SH-SY5Y (cell line): ENCODE measurements around the gene PRKCZ.

ENCODE experiments used
- GATA2 ChIP-seq: IDR thresholded peaks from 2 replicates; pipeline ENCODE4 v1.6.1; 2011; ENCODE audit warnings: mild to moderate bottlenecking, low read depth, low read length
- GATA3 ChIP-seq: IDR thresholded peaks from 2 replicates; pipeline ENCODE4 v1.6.1; 2011; ENCODE audit warnings: low read depth, mild to moderate bottlenecking, low read length, moderate library complexity

Gene PRKCZ

DNA sequence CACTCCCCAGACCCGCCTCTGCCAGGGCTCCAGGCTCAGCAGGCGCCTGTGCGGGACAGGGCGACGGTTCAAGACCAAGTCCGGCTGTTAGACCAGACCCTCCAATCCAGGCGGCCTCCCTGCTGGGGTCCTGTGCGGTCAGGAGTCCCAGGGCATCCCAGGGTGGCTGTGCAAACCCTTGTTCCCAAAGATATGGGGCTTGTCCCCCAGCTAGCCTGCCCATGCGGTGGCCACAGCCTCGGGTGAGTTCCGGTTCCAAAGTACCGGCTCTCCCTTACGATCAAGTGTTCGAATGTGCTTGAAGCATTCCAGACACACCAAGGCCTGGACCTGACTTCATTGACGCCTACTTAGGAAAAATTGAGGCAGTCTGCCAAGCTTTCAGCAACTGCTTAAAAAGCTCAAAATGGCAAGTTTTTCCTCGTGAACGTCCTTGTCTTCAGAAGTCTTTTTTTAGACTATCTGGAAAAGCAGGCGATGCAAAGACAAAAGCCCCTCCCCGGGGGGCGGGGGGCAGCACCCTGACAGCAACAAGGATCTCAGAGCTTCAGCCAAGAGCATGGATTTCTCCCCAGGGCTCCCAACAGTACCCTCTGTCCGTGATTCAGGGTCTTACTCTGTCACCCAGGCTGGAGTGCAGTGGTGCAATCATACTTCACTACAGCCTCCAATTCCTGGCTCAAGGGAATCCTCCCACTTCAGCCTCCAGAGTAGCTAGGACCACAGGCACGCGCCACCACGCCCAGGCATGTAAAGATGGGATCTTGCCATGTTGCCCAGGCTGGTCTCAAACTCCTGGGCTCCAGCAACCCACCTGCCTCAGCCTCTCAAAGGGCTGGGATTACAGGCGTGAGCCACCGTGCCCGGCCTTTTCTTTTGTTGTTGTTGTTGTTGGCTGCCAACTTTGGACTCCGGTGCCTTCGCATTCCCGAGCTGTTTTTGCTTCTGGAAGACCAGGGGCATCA is 142.1 kb downstream of the PRKCZ start:
- TF ChIP-seq GATA2 (no peak), GATA3 (no peak)

DNA sequence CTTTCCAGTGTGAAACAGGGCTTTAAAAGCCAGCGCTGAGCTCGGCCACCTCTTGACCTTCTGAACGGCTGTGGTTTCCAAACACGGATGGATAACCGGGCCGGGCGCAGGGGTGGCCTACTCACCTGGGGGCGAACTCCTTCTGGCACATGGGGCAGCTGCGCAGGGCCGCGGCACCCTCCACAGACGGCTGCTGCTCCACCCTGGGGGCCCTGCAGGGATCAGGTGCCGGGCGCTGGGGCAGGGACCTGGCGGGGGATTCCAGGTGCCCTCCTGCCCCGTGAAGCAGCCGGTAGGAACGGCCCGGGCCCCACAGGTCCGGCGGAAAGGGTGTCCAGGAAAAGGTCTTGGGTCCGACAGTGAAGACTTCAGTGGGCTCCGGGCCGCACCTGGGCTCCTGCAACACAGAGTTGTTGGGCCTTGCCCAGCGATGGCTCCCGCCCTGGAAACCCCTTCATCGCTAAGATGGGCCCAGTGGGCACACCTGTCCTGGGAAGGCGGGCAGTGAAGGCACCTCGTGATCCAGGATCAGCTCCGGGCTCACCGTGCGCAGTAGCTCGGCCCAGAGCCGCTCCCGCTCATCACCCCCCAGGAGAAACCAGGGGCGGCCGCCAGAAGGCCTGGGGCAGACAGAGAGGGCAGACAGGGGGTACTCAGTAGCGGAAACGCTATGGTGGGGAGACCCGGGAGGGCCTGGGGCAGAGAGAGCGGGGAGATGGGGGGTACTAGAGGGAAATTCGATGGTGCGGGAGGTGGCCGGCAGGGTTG is 143.5 kb downstream of the PRKCZ start:
- TF ChIP-seq GATA2 (no peak), GATA3 (no peak)

DNA sequence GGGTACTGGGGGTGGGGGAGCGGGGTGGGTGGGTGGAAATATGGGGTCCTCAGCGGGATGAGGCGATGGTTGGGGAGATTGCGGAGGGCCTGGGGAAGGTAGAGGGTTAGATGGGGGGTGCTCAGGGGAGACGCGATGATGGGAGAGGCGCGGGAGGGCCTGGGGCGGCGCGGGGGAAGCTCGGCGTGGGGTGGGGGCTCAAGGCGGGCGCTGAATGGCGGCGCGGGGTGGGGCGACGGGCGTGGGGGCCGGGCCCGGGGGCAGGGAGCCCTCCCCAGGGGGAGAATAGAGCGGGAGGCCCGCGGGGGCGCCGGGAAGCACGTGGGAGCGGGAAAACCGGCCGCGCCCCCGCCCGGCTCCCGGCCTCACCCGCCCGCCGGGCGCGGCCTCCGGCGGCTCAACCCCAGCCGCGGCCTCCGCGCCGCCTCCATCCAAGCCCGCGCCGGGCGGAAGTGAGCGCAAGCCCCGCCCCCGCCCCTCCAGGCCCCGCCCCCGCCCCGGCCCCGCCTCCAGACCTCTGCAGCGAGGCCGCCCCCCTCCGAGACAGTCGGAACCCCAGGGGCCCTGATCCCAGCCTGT is 144.2 kb downstream of the PRKCZ start, which contains the start of gene FAAP20:
Gene FAAP20, minus strand, starts transcription at position 454 of the 579 bp plus-strand sequence. Its CDS starts 23 bp downstream, at position 431.
- TF ChIP-seq GATA3 (no peak), GATA2 (no peak)

- no peak for TF ChIP-seq GATA2
- no peak for TF ChIP-seq GATA3
Observed at GRCh38 chr1:2194898-2195673, 144.9 kb downstream of the PRKCZ start.

- TF ChIP-seq GATA3 (no peak), GATA2 (no peak)
Observed at GRCh38 chr1:2195785-2196184, 145.6 kb downstream of the PRKCZ start.

GRCh38 chr1:2196901-2197638 is 146.9 kb downstream of the PRKCZ start:
- TF ChIP-seq GATA2 = no peak
- no peak for TF ChIP-seq GATA3

DNA sequence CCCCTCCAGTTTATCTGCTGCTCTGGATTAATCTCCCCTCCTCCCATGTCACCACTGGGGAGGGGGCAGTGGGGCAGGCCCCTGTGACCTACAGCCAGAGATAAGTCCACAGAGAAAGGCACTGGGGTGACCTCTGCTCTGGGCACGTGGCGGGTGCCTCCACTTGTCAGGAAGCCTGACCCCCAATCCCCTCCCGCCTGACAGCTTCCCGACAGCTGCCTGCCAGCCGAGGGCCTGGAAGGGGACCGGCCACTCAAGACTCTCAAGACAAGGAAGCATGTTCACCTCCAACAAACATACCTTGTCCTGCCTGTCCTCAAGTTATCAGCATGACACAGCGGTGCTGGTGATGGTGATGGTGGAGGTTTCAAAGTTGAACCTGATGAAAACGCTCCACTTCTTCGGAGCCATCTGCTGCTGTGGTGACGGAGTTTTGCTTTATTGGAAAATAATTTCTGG is 147.5 kb downstream of the PRKCZ start:
- TF ChIP-seq GATA3 (no peak), GATA2 (no peak)

- no peak for TF ChIP-seq GATA3
- TF ChIP-seq GATA2 = no peak
Observed at GRCh38 chr1:2198571-2198970, 148.4 kb downstream of the PRKCZ start.

- TF ChIP-seq GATA3 (no peak), GATA2 (no peak)
Observed at GRCh38 chr1:2199042-2199810, 149.0 kb downstream of the PRKCZ start.

DNA sequence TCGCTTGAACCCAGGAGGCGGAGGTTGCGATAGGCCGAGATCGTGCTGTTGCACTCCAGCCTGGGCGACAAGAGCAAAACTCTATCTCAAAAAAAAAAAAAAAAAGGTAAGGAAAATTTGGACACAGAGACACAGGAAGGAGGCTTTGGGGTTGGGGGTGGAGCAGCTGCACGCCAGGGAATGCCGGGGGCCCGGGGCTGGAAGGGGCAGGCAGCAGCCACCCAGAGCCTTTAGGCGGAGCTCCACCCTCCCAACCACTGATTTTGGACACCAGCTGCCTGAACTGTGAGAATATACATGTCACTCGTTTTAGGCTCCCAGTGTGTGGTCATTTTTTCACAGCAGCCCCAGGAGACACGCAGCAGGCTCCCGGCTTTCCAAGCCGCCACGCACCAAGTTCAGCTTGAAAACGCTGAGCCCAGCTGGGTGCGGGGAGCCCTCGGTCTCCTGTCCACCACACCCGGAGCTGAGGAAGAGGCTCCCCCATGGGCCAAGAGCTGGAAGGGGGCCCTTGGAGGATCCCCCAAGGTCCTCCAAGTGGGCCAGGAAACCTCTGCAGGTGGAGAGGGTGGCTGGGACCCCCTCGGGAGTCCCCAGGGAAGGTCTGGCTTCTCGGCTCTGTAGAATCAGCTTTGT is 150.2 kb downstream of the PRKCZ start:
- TF ChIP-seq GATA3 (no peak), GATA2 (no peak)

- TF ChIP-seq GATA2 (no peak), GATA3 (no peak)
Observed at GRCh38 chr1:2201062-2201461, 150.9 kb downstream of the PRKCZ start.

- TF ChIP-seq GATA2 (no peak), GATA3 (no peak)
Observed at GRCh38 chr1:2202008-2202575, 151.9 kb downstream of the PRKCZ start.
